HFF-Myc (cell line): ENCODE measurements around the gene EGLN3.

Source experiments
- DNase-seq: peaks from one replicate; pipeline ENCODE4 v3.0.0-alpha.2; 2011; ENCODE audit warnings: low read depth; ENCODE audit errors: extremely low read depth
- H3K4me3 ChIP-seq: replicated peaks from 2 replicates; pipeline ENCODE4 v1.5.1; 2011; ENCODE audit warnings: low read depth, mild to moderate bottlenecking, control low read depth, low read length
- CTCF ChIP-seq: IDR thresholded peaks from 2 replicates; pipeline ENCODE4 v1.5.1; 2012; ENCODE audit warnings: mild to moderate bottlenecking, low read depth, low read length, control low read depth; ENCODE audit errors: missing control alignments

Gene EGLN3

GRCh38 chr14:33899723-33900341 lies 51.0 kb downstream of the EGLN3 start:
- DNase-seq: no peak
- no peak overlapping the region for H3K4me3 ChIP-seq
- no peak for TF ChIP-seq CTCF

- H3K4me3 ChIP-seq: no peak overlapping the region
- no peak for TF ChIP-seq CTCF
- no peak for DNase-seq
Measured at GRCh38 chr14:33897878-33898535, 52.9 kb downstream of the EGLN3 start.

GRCh38 chr14:33897382-33897781 lies 53.5 kb downstream of the EGLN3 start:
- DNase-seq: no peak

GRCh38 chr14:33894339-33894738 lies 56.5 kb downstream of the EGLN3 start:
- DNase-seq: no peak
- no peak for TF ChIP-seq CTCF
- no peak overlapping the region for H3K4me3 ChIP-seq

More at GRCh38 chr14:33897382-33897781, 53.5 kb downstream of the EGLN3 start:
- no peak overlapping the region for H3K4me3 ChIP-seq
- TF ChIP-seq CTCF: no peak

- no peak for DNase-seq
- no peak for TF ChIP-seq CTCF
- no peak overlapping the region for H3K4me3 ChIP-seq
Measured at GRCh38 chr14:33891700-33892099, 59.2 kb downstream of the EGLN3 start.

- no peak for DNase-seq
- TF ChIP-seq CTCF: no peak
- H3K4me3 ChIP-seq: no peak overlapping the region
Measured at GRCh38 chr14:33884916-33885315, 66.0 kb downstream of the EGLN3 start.
